ENCODE results near the gene LCP2.

Gene LCP2

GRCh38 chr5:170294556-170294955 is 3.0 kb downstream of the LCP2 start:
- no peak for DNase-seq

- DNase-seq = no peak
These were observed 3.5 kb downstream of the LCP2 start for GRCh38 chr5:170294057-170294456.

GRCh38 chr5:170293273-170293672 is 4.3 kb downstream of the LCP2 start:
- DNase-seq = peak; percentile 78

GRCh38 chr5:170292179-170293104 is 5.1 kb downstream of the LCP2 start:
- no peak for DNase-seq

- DNase-seq = no peak
These were observed 7.1 kb downstream of the LCP2 start for GRCh38 chr5:170290498-170290897.

- DNase-seq = no peak
These were observed 7.8 kb downstream of the LCP2 start for GRCh38 chr5:170289764-170290163.

- DNase-seq = no peak
These were observed 8.5 kb downstream of the LCP2 start for GRCh38 chr5:170289121-170289520.

- no peak for DNase-seq
These were observed 9.0 kb downstream of the LCP2 start for GRCh38 chr5:170288551-170288950.

- no peak for DNase-seq
These were observed 9.4 kb downstream of the LCP2 start for GRCh38 chr5:170288151-170288550.

- no peak for DNase-seq
These were observed 10.0 kb downstream of the LCP2 start for GRCh38 chr5:170287532-170287931.

GRCh38 chr5:170286386-170286925 is 11.1 kb downstream of the LCP2 start:
- DNase-seq = no peak

GRCh38 chr5:170285181-170285580 is 12.4 kb downstream of the LCP2 start:
- DNase-seq = no peak

- no peak for DNase-seq
These were observed 13.3 kb downstream of the LCP2 start for GRCh38 chr5:170284231-170284630.

GRCh38 chr5:170283296-170283695 is 14.3 kb downstream of the LCP2 start:
- DNase-seq = no peak

- no peak for DNase-seq
These were observed 17.5 kb downstream of the LCP2 start for GRCh38 chr5:170280011-170280493.

- DNase-seq = no peak
These were observed 18.1 kb downstream of the LCP2 start for GRCh38 chr5:170279459-170279817.

GRCh38 chr5:170278611-170279458 is 18.7 kb downstream of the LCP2 start:
- DNase-seq = peak; percentile 90

GRCh38 chr5:170277867-170278281 is 19.7 kb downstream of the LCP2 start:
- DNase-seq = no peak

- no peak for DNase-seq
These were observed 21.4 kb downstream of the LCP2 start for GRCh38 chr5:170276140-170276539.

GRCh38 chr5:170275376-170275994 is 22.1 kb downstream of the LCP2 start:
- peak; percentile 81 for DNase-seq

- peak; percentile 69 for DNase-seq
These were observed 23.4 kb downstream of the LCP2 start for GRCh38 chr5:170273968-170274710.
